HG03354 (cell line): ENCODE results near the gene SNAI1.
"Not testable (repeated sequence)": the region's sequence is repeated elsewhere in the genome, so short reads cannot be mapped to it uniquely, and the experiment has no call there.

Source experiments
- ATAC-seq: cut with Tn5 transposase; IDR thresholded peaks from one replicate; pipeline ENCODE4 v1.9.1; 2021; ENCODE audit warnings: mild to moderate bottlenecking; ENCODE audit not compliant: unreplicated experiment, poor library complexity, severe bottlenecking

The SNAI1 gene

GRCh38 chr20:49984426-49985153 lies 1.8 kb downstream of the SNAI1 start:
- ATAC-seq: no peak

GRCh38 chr20:49985157-49985556 lies 2.4 kb downstream of the SNAI1 start:
- no peak for ATAC-seq

GRCh38 chr20:49985617-49986016 lies 2.8 kb downstream of the SNAI1 start:
- ATAC-seq: no peak

- no peak for ATAC-seq
These were observed 3.3 kb downstream of the SNAI1 start for GRCh38 chr20:49986049-49986448.

- ATAC-seq: no peak
These were observed 4.5 kb downstream of the SNAI1 start for GRCh38 chr20:49987015-49987867.

DNA sequence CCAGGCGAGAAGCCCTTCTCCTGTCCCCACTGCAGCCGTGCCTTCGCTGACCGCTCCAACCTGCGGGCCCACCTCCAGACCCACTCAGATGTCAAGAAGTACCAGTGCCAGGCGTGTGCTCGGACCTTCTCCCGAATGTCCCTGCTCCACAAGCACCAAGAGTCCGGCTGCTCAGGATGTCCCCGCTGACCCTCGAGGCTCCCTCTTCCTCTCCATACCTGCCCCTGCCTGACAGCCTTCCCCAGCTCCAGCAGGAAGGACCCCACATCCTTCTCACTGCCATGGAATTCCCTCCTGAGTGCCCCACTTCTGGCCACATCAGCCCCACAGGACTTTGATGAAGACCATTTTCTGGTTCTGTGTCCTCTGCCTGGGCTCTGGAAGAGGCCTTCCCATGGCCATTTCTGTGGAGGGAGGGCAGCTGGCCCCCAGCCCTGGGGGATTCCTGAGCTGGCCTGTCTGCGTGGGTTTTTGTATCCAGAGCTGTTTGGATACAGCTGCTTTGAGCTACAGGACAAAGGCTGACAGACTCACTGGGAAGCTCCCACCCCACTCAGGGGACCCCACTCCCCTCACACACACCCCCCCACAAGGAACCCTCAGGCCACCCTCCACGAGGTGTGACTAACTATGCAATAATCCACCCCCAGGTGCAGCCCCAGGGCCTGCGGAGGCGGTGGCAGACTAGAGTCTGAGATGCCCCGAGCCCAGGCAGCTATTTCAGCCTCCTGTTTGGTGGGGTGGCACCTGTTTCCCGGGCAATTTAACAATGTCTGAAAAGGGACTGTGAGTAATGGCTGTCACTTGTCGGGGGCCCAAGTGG lies 5.3 kb downstream of the SNAI1 start:
- no peak for ATAC-seq

DNA sequence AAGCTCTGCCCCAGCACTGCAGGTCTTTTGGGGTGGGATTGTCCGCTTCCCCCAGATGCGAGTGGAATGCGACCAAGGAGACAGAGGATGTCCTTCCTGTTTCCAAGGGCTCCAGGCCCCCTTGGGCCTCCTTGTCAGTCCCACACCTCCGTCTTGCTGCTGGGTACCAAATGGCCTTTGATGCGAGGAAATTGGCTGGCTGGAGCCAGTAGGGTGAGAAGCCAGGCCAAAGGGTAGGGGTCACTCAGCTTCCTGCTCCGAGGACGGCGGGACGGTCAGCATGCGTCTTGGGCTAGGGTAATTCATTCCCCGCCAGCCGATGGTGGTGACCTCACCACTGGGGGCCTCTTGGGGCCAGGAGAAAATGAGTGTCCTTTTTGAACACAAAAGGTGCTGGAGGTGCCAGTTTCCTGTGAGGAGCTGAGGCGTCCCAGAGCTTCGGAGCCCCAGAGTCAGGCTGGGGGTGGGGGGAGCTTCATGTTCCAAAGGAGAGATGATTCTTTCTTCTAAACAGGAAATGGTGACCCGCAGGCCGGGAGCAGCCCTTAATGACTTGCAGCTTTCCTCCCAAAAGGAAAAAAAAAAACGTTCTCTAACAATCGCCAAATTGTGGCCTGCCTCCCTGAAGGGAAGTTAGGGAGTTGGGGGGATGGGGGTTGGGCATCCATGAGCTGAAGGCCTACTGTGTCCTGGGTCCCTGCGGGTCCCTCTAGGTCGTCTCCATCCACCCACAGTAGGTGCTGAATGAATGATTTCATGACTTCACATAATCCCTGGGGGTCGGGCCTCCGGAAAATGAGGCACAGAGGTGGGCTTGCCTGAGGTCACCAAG lies 6.7 kb downstream of the SNAI1 start:
- no peak for ATAC-seq

DNA sequence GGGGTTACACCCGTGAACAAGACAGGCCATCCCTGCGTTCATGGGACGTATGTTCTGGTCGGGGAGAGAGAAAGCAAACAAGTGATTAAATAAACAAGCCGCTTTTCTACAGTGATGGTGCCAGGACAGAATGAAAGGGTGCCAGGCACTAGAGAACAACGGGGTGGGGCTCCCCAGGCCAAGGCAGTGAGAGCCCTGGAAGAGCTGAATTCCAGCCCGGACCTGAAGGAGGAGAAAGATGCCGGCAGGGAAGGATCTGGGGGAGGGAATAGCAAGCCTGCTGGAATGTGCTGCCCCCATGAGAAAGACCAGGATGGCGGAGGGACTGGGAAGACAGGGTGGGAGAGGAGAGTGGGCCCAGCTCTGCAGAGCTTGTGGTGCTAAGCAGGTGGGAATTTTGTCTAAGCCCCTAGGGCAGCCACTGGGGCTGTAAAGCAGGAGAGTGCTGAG lies 7.5 kb downstream of the SNAI1 start:
- ATAC-seq: no peak

DNA sequence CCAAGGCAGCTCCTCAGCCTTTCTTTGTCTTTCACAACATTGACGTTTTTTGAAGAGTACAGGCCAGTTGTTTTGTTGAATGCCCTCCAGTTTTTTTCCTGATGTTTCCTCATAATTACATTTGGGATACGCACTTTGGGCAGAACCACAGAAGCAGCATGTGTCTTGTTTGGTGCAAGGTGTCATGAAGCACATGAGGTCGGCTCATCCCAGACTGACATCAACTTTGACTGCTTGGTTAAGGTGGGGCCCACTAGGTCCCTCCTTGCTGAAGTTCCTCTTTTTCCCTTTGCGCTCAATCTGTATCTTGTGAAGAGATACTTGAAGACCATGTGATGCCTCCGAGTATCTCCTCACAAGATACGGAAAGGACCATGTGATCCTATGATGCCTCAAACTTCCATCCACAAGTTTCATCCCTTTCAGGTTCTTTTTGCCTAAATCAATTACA lies 10.5 kb downstream of the SNAI1 start:
- ATAC-seq: no peak

- no peak for ATAC-seq
These were observed 12.8 kb downstream of the SNAI1 start for GRCh38 chr20:49995586-49995985.

GRCh38 chr20:49998478-49999188 lies 15.9 kb downstream of the SNAI1 start:
- not testable (repeated sequence) for ATAC-seq

DNA sequence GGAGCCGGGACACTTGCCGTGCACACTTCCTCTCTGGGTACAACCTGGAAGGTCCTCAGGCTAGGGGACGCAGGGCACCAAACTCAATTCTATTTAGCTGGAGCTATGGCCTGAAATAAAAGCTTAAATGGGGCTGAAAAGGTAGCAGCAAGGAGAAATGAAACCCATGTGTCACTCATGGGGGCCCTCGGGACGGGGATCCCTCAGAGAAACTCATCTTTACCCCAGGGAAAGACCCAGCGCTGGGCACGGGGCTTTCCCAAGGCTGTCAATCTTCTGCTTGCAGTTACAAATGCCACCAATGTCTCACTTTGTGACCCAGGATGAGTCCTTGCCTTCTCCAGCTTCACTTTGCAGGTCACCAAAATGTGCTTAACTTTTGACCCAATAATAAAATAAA lies 16.5 kb downstream of the SNAI1 start:
- no peak for ATAC-seq

DNA sequence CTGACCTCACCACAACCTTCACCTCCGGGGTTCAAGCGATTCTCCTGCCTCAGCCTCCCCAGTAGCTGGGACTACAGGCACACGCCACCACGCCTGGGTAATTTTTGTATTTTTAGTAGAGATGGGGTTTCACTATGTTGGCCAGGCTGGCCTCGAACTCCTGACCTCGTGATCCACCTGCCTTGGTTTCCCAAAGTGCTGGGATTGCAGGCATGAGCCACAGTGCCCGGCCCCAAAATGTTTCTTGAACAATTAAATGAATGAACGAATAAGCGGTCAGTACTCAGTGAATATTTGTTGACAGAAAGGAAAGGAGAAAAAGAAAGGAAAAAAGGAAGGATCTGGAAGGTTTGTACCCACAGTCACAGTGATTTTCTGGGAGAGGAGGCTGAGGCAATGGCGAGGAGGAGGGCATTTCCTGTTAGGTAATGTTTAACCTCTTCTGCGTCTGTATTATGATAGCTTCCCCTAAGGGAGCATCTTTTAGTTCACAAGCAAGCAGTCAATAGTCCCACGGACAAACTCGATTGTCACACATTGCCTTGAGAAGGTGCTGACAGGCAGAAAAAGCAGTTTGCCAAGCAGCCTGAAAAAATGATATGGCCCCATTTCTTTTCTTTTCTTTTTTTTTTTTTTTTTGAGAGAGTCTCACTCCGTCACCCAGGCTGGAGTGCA lies 17.9 kb downstream of the SNAI1 start:
- ATAC-seq: not testable (repeated sequence)

DNA sequence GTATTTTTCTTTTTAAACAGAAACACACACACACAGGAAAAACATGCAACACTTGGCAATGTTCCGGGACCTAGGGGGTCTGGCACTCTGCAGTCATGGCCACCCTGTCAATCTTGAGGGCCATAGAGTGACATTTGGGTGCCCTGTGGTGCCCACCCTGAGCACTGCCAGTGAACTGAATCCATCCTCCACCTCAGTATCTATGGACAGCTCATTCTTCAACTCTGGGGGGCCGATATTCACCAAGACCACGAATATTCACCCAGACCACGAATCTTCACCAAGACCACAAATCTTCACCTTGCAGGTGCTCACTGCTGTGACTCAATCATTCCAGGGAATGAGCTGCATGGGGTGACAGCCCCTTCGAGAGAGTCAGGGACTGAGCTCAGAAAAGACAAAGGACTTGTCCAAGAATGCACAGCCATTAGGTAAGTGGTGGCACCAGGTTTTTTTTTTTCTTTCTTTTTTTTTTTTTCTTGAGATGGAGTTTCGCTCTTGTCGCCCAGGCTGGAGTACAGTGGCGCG lies 19.1 kb downstream of the SNAI1 start:
- ATAC-seq: no peak

- ATAC-seq: no peak
These were observed 20.5 kb downstream of the SNAI1 start for GRCh38 chr20:50003253-50003656.

GRCh38 chr20:50004229-50004628 lies 21.4 kb downstream of the SNAI1 start:
- ATAC-seq: no peak

DNA sequence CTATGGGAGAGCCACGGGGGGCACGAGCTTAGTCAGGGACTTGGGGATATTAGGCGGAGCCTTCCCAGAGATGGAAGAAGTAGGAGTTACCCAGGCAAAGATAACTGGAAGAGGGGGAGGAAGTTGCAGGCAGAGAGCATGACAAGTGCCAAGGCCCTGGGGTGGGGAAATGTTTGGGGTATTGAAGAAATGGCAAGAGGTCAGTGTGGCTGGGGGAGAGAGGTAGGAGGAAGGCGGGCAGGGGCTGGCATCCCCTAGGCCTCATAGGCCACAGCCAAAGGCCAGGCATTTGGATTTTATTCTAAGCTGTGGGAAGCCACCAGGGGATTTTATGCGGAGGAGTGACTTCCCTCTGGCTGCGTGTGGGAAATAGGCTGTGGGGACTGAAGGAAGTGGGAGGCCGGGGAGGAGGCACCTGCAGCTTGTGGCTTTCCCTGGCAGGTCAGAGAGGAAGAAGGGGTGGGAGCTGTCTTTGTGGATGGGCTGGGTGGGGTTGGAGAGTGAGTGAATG lies 22.7 kb downstream of the SNAI1 start:
- no peak for ATAC-seq

- ATAC-seq: no peak
These were observed 24.6 kb downstream of the SNAI1 start for GRCh38 chr20:50007369-50007768.
